Ascending aorta (tissue), 2 donors: ENCODE measurements around the gene CCL1. TPM values are rescaled to one million over a fixed set of nuclear protein-coding genes. Genes with fewer than 3 reads are reported as not detected.
A peak's percentile ranks its signal among the peaks of the same experiment; 100 is the strongest.

ENCODE experiments used
- DNase-seq, 2 donors: peaks; one replicate each; pipeline ENCODE4 v3.0.0-alpha.2; 2019; ENCODE audit warnings: low spot score in 2 of 2
- H3K27ac ChIP-seq, 2 donors: fragments of 200-600 bp; sonication (generic); one replicate each; pipeline ENCODE4 v1.5.1; 2016 to 2017; ENCODE audit warnings: mild to moderate bottlenecking in 1 of 2
- H3K27me3 ChIP-seq: fragments of 200-600 bp; sonication (generic); one replicate; pipeline ENCODE4 v1.5.1; 2017
- H3K36me3 ChIP-seq, 2 donors: fragments of 200-600 bp; sonication (generic); one replicate each; pipeline ENCODE4 v1.5.1; 2016
- H3K4me1 ChIP-seq, 2 donors: fragments of 200-600 bp; sonication (generic); one replicate each; pipeline ENCODE4 v1.5.1; 2016 to 2017; ENCODE audit warnings: mild to moderate bottlenecking in 1 of 2
- H3K4me3 ChIP-seq, 2 donors: fragments of 200-600 bp; sonication (generic); one replicate each; pipeline ENCODE4 v1.5.1; 2016 to 2017; ENCODE audit warnings: mild to moderate bottlenecking in 1 of 2
- H3K9me3 ChIP-seq, 2 donors: fragments of 200-600 bp; sonication (generic); one replicate each; pipeline ENCODE4 v1.5.1; 2016
- intact Hi-C: fragments of 100-400 bp; cut with DNase I; formaldehyde crosslinking; loops from one replicate; pipeline ENCODE4 v1.15.1; 2023
- total RNA-seq: library from RNA; depleted of rRNA; stranded (reverse); fragments of >200 nt; gene quantifications from one replicate; pipeline ENCODE4 v1.1.0, GENCODE V29; 2016
- TF ChIP-seq, protein P1 (sequence below), 3 experiments: fragments of 200-600 bp in 2 of 3; fragments of 450-650 bp in 1 of 3; sonication (generic) in 2 of 3; IDR thresholded peaks; one replicate each; pipeline ENCODE4 v1.5.1; 2016 to 2019; ENCODE audit warnings: antibody characterized with exemption in 3 of 3, mild to moderate bottlenecking in 1 of 3, moderate library complexity in 1 of 3

CCL1 gene
- total RNA-seq, 1 donor from 2014 or later: not detected

DNA sequence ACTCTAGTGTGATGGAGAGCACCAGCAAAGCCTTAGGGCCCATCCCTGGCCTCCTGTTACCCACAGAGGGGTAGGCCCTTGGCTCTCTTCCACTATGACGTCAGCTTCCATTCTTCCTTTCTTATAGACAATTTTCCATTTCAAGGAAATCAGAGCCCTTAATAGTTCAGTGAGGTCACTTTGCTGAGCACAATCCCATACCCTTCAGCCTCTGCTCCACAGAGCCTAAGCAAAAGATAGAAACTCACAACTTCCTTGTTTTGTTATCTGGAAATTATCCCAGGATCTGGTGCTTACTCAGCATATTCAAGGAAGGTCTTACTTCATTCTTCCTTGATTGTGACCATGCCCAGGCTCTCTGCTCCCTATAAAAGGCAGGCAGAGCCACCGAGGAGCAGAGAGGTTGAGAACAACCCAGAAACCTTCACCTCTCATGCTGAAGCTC lies 44.0 kb downstream of the CCL1 start, which contains the start of gene CCL8:
Gene CCL8, plus strand, starts transcription at position 397 of the 445 bp plus-strand sequence. CDS start 67 bp downstream, outside the sequence.
- intact Hi-C loops: no loop called here
- TF ChIP-seq, protein P1, sequence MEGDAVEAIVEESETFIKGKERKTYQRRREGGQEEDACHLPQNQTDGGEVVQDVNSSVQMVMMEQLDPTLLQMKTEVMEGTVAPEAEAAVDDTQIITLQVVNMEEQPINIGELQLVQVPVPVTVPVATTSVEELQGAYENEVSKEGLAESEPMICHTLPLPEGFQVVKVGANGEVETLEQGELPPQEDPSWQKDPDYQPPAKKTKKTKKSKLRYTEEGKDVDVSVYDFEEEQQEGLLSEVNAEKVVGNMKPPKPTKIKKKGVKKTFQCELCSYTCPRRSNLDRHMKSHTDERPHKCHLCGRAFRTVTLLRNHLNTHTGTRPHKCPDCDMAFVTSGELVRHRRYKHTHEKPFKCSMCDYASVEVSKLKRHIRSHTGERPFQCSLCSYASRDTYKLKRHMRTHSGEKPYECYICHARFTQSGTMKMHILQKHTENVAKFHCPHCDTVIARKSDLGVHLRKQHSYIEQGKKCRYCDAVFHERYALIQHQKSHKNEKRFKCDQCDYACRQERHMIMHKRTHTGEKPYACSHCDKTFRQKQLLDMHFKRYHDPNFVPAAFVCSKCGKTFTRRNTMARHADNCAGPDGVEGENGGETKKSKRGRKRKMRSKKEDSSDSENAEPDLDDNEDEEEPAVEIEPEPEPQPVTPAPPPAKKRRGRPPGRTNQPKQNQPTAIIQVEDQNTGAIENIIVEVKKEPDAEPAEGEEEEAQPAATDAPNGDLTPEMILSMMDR (IDR thresholded peaks at IDR 0.05): no peak

DNA sequence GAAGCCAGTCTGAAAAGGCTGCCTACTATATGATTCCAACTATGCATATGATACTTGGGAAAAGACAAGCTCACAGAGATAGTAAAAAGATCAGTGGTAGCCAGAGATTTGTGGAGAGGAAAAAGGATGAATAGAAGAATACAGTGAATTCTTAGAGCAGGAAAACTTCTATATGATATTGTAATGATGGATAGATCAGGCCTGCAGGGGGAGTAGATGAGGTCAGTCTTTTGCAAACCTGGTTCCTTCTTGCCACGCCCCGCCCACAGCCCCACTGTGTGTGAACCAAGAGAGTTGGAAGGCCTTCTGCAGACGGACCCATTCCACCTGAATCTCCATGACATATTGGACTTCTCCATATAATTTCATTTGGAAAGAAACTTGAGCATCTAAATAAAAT lies 44.6 kb downstream of the CCL1 start:
- Histone ChIP-seq H3K4me1 (peaks cover 2 to 11% of the 10 kb centered on the region in 2 donors), H3K4me3 (no peak overlapping the region), H3K27ac (no peak overlapping the region), H3K27me3 (no peaks in the 10 kb centered on the region), H3K36me3 (no peaks in the 10 kb centered on the region), H3K9me3 (no peaks in the 10 kb centered on the region)
- intact Hi-C loops: no loop called here
- TF ChIP-seq, protein P1 (IDR thresholded peaks at IDR 0.05): no peak
- no peak for DNase-seq

More for the DNA sequence above, 44.0 kb downstream of the CCL1 start, which contains the start of gene CCL8:
- no peak for DNase-seq
- Histone ChIP-seq H3K4me3 (no peak within 1 kb of the TSS), H3K27me3 (no peaks in the 10 kb centered on the region), H3K36me3 (no peaks in the 10 kb centered on the region), H3K9me3 (peaks cover 0 to under 1% of the 10 kb centered on the region in 2 donors), H3K4me1 (peaks cover 2 to 7% of the 10 kb centered on the region in 2 donors), H3K27ac (no peak within 1 kb of the TSS)

DNA sequence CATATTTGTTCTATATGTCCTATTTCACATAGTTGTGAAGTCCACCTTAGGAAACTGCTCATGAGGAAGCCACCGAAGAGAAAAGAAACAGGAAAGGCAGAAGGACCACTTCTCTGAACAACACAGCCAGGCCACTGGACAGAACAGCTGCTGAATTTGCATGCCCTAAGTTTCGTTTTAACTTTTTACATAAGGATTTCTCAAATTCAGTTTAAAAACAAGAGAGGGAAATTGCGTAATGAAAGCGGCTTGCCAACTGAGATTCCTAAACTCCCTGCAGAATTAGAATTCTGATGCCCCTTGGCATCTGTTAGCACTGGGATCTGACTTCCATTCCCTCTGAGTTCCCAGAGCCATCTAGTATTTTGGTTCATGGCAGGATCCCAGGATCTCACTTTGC lies 48.8 kb downstream of the CCL1 start:
- Histone ChIP-seq H3K4me3 (no peak overlapping the region), H3K27ac (peak overlapping the region; percentile 57 to 65), H3K4me1 (peaks cover 2 to 14% of the 10 kb centered on the region in 2 donors), H3K27me3 (no peaks in the 10 kb centered on the region), H3K36me3 (no peaks in the 10 kb centered on the region), H3K9me3 (no peaks in the 10 kb centered on the region)
- intact Hi-C loops: loop anchor here (2.0 to 5.0 kb wide), 2 partner anchors 47 to 57 kb away; partner anchors contain the start of gene CCL2
- TF ChIP-seq, protein P1 (IDR thresholded peaks at IDR 0.05): no peak
- peak in 1 of 2 donors; percentile 73 for DNase-seq

DNA sequence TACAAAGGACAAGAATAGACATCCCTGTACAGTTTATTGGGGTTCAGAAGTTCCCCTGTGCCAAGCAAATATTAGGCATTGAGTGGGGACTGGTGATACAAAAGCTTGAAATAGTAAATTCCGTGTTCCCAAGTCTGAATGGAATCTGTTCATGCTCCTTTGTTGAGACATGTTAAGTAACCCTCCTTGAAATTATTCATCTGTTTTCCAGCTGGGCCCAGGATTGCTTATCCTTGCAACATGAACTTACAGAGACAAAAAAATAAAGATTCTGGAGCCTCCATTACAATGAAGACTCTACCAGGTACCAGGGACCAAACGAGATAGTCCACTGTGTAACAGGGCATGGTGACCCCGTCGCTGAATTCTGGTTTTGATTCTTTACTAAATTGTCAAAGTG lies 49.9 kb downstream of the CCL1 start:
- DNase-seq: no peak
- H3K36me3 ChIP-seq: no peaks in the 10 kb centered on the region
- peaks cover 2 to 14% of the 10 kb centered on the region in 2 donors for H3K4me1 ChIP-seq
- H3K9me3 ChIP-seq: no peaks in the 10 kb centered on the region
- H3K27ac ChIP-seq: no peak overlapping the region
- no peak overlapping the region for H3K4me3 ChIP-seq
- H3K27me3 ChIP-seq: no peaks in the 10 kb centered on the region
- TF ChIP-seq, protein P1 (IDR thresholded peaks at IDR 0.05): no peak
- intact Hi-C loops: loop anchor here (5.0 kb wide), 1 partner anchor 56 kb away; the partner anchor contains the start of gene CCL2

DNA sequence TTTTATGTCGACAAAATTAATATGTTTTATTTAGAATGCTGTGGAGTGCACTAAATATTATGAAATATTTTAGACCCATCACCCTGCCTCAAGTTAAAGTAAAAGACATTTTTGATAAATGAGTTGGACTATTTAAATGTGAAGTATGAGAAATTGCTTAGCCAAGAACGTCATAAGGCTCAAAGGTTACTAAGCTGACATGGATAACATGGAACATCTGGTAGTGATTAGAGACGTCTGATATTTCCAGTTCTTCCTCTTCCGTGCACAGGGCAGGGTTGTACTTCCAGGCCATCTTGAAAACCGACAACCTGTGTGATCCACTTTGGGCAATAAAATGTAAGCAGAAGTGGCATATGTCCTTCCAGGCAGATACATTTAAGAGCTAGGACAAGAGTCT lies 51.0 kb downstream of the CCL1 start:
- Histone ChIP-seq H3K4me1 (peaks cover 2 to 17% of the 10 kb centered on the region in 2 donors), H3K4me3 (no peak overlapping the region), H3K27me3 (no peaks in the 10 kb centered on the region), H3K36me3 (no peaks in the 10 kb centered on the region), H3K9me3 (no peaks in the 10 kb centered on the region), H3K27ac (no peak overlapping the region)
- DNase-seq: no peak
- intact Hi-C loops: loop anchor here (5.0 kb wide), 1 partner anchor 55 kb away; the partner anchor contains the start of gene CCL2
- TF ChIP-seq, protein P1 (IDR thresholded peaks at IDR 0.05): no peak
